Effector memory CD8-positive, alpha-beta T cell (primary cell): ENCODE results near the gene CCDC69.
A peak's percentile ranks its signal among the peaks of the same experiment; 100 is the strongest.

Source experiments
- ATAC-seq: fragments of 150-1000 bp; cut with Tn5 transposase; replicated peaks from 2 replicates; pipeline ENCODE4 v1.10.0; 2021; ENCODE audit warnings: mild to moderate bottlenecking, moderate library complexity
- DNase-seq, 3 experiments: peaks; one replicate each; pipeline ENCODE4 v3.0.0; 2021
- H3K27ac Mint-ChIP-seq, 2 donors: one replicate each; pipeline ENCODE4 v1.8.0; 2022; ENCODE audit warnings: mild to moderate bottlenecking in 2 of 2, mixed read lengths in 2 of 2, moderate library complexity in 2 of 2
- H3K27me3 Mint-ChIP-seq, 2 donors: one replicate each; pipeline ENCODE4 v1.8.0; 2022; ENCODE audit warnings: mixed read lengths in 2 of 2
- H3K36me3 Mint-ChIP-seq: one replicate; pipeline ENCODE4 v1.8.0; 2022; ENCODE audit warnings: mild to moderate bottlenecking, moderate library complexity, mixed read lengths; ENCODE audit not compliant: insufficient read depth
- H3K4me1 Mint-ChIP-seq, 2 donors: one replicate each; pipeline ENCODE4 v1.8.0; 2022; ENCODE audit warnings: low read depth in 2 of 2, mixed read lengths in 2 of 2
- H3K4me3 Mint-ChIP-seq, 2 donors: one replicate each; pipeline ENCODE4 v1.8.0; 2022; ENCODE audit warnings: mild to moderate bottlenecking in 2 of 2, mixed read lengths in 2 of 2, moderate library complexity in 2 of 2
- H3K9me3 Mint-ChIP-seq, 2 donors: one replicate each; pipeline ENCODE4 v1.8.0; 2022; ENCODE audit warnings: mixed read lengths in 2 of 2

Gene CCDC69

DNA sequence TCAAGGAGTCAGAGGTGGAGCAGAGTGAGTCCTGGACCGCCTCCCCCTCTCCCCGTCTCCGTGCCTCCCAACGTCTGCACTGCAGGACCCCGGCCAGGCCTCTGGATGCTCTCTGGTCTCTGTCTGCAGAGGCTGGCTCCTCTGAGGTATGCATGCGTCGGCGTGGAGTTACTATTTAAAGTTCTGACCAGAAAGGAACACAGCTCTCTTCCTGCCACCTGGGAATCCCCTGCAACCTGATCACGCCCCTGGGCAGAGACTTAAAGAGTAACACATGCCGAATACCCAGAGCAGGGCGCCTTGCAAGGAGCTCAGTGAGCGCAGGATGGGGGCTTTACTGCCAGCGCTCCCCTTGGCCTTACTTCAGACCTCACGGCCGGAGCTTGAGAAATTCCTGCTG is 82.4 kb downstream of the CCDC69 start:
- Mint-ChIP-seq H3K27me3 (no peaks in the 10 kb centered on the region), H3K4me3 (peak overlapping the region; percentile 80 to 84), H3K36me3 (peaks cover 66% of the 10 kb centered on the region), H3K27ac (peak overlapping the region; percentile 90 to 96), H3K9me3 (no peaks in the 10 kb centered on the region), H3K4me1 (peaks cover 86 to 88% of the 10 kb centered on the region in 2 donors)
- DNase-seq, result peak; percentile 40 to 46 (median 41)
- ATAC-seq, result peak; percentile 40

GRCh38 chr5:151140686-151141459 is 83.0 kb downstream of the CCDC69 start:
- Mint-ChIP-seq H3K36me3 (peaks cover 71% of the 10 kb centered on the region), H3K4me1 (peaks cover 83 to 84% of the 10 kb centered on the region in 2 donors), H3K4me3 (peak overlapping the region; percentile 80 to 84), H3K9me3 (no peaks in the 10 kb centered on the region), H3K27ac (peak overlapping the region; percentile 90 to 96), H3K27me3 (no peaks in the 10 kb centered on the region)
- DNase-seq, result no peak
- ATAC-seq, result no peak

GRCh38 chr5:151139646-151140045 is 84.2 kb downstream of the CCDC69 start:
- ATAC-seq, result peak; percentile 39
- H3K27ac Mint-ChIP-seq, result peak overlapping the region; percentile 90 to 95
- H3K4me3 Mint-ChIP-seq, result peak overlapping the region; percentile 59 to 71
- H3K27me3 Mint-ChIP-seq, result no peaks in the 10 kb centered on the region
- H3K9me3 Mint-ChIP-seq, result no peaks in the 10 kb centered on the region
- H3K4me1 Mint-ChIP-seq, result peaks cover 73 to 76% of the 10 kb centered on the region in 2 donors
- H3K36me3 Mint-ChIP-seq, result peaks cover 74% of the 10 kb centered on the region
- no peak for DNase-seq

- Mint-ChIP-seq H3K36me3 (peaks cover 78% of the 10 kb centered on the region), H3K27ac (peak overlapping the region; percentile 90 to 95), H3K4me1 (peaks cover 67 to 71% of the 10 kb centered on the region in 2 donors), H3K9me3 (no peaks in the 10 kb centered on the region), H3K27me3 (no peaks in the 10 kb centered on the region), H3K4me3 (peak overlapping the region; percentile 59 to 71)
- DNase-seq (peak; percentile 63 to 65 (median 64)), ATAC-seq (peak; percentile 88)
Observed at GRCh38 chr5:151139015-151139414, 84.9 kb downstream of the CCDC69 start.

DNA sequence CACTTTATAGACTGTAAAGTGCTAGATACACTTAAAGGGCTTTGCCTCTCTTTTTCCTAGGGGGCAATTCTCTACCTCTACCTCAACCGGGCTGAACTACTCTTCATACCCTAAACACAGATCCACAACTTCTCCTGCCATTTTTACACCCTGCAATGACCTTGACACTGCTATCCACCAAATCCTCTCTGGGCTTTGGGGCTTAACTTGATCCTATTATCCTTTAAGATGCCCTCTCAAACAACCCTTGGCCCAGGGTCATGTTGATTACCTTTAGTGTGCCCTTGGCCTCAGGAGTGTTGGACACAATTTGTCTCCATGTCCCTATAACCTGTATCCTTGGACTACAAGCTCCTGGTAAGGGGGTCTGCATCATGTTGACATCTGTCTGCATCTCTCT is 85.8 kb downstream of the CCDC69 start:
- ATAC-seq (no peak), DNase-seq (no peak)
- Mint-ChIP-seq H3K27ac (peak overlapping the region; percentile 90 to 95), H3K4me3 (peak overlapping the region in 1 of 2 donors; percentile 71), H3K27me3 (no peaks in the 10 kb centered on the region), H3K36me3 (peaks cover 84% of the 10 kb centered on the region), H3K9me3 (no peaks in the 10 kb centered on the region), H3K4me1 (peaks cover 57 to 66% of the 10 kb centered on the region in 2 donors)

- DNase-seq (no peak), ATAC-seq (no peak)
- H3K4me3 Mint-ChIP-seq, result no peak overlapping the region
- peaks cover 89% of the 10 kb centered on the region for H3K36me3 Mint-ChIP-seq
- no peaks in the 10 kb centered on the region for H3K27me3 Mint-ChIP-seq
- peaks cover 49 to 60% of the 10 kb centered on the region in 2 donors for H3K4me1 Mint-ChIP-seq
- H3K27ac Mint-ChIP-seq, result peak overlapping the region; percentile 90 to 95
- no peaks in the 10 kb centered on the region for H3K9me3 Mint-ChIP-seq
Observed at GRCh38 chr5:151137067-151137825, 86.6 kb downstream of the CCDC69 start.

- ATAC-seq, result no peak
- peaks cover 28 to 36% of the 10 kb centered on the region in 2 donors for H3K4me1 Mint-ChIP-seq
Observed at GRCh38 chr5:151134228-151134627, 89.7 kb downstream of the CCDC69 start.

GRCh38 chr5:151132963-151133362 is 90.9 kb downstream of the CCDC69 start:
- Mint-ChIP-seq H3K9me3 (no peaks in the 10 kb centered on the region), H3K27ac (peak overlapping the region in 1 of 2 donors; percentile 61), H3K4me1 (peaks cover 18 to 24% of the 10 kb centered on the region in 2 donors), H3K27me3 (no peaks in the 10 kb centered on the region), H3K36me3 (peaks cover 95% of the 10 kb centered on the region), H3K4me3 (no peak overlapping the region)
- no peak for DNase-seq
- ATAC-seq, result peak; percentile 26

More at GRCh38 chr5:151134228-151134627, 89.7 kb downstream of the CCDC69 start:
- Mint-ChIP-seq H3K9me3 (no peaks in the 10 kb centered on the region), H3K36me3 (peaks cover 94% of the 10 kb centered on the region), H3K4me3 (no peak overlapping the region), H3K27ac (peak overlapping the region; percentile 61 to 86), H3K27me3 (no peaks in the 10 kb centered on the region)
- no peak for DNase-seq
